Measurements from ENCODE around the gene USP20.
A peak's percentile ranks its signal among the peaks of the same experiment; 100 is the strongest.

Gene USP20

GRCh38 chr9:129900263-129901027 lies 65.2 kb downstream of the USP20 start:
- DNase-seq = no peak
- in situ Hi-C loops (cut with MboI; ENCODE audit: low pct_unique_long_range_greater_than_20kb, low sequenced_read_pairs) = no loop called here

GRCh38 chr9:129901993-129902739 lies 66.9 kb downstream of the USP20 start:
- DNase-seq = no peak
- in situ Hi-C loops (cut with MboI; ENCODE audit: low pct_unique_long_range_greater_than_20kb, low sequenced_read_pairs) = no loop called here

GRCh38 chr9:129902740-129903134 lies 67.5 kb downstream of the USP20 start:
- in situ Hi-C loops (cut with MboI; ENCODE audit: low pct_unique_long_range_greater_than_20kb, low sequenced_read_pairs) = no loop called here
- no peak for DNase-seq

- in situ Hi-C loops (cut with MboI; ENCODE audit: low pct_unique_long_range_greater_than_20kb, low sequenced_read_pairs) = no loop called here
- DNase-seq = no peak
These were observed 69.5 kb downstream of the USP20 start for GRCh38 chr9:129904734-129905133.

- in situ Hi-C loops (cut with MboI; ENCODE audit: low pct_unique_long_range_greater_than_20kb, low sequenced_read_pairs) = no loop called here
- no peak for DNase-seq
These were observed 71.0 kb downstream of the USP20 start for GRCh38 chr9:129906298-129906697.

- no peak for DNase-seq
- in situ Hi-C loops (cut with MboI; ENCODE audit: low pct_unique_long_range_greater_than_20kb, low sequenced_read_pairs) = no loop called here
These were observed 71.9 kb downstream of the USP20 start for GRCh38 chr9:129907201-129907600.

GRCh38 chr9:129908906-129909305 lies 73.6 kb downstream of the USP20 start:
- in situ Hi-C loops (cut with MboI; ENCODE audit: low pct_unique_long_range_greater_than_20kb, low sequenced_read_pairs) = no loop called here
- no peak for DNase-seq

- no peak for DNase-seq
- in situ Hi-C loops (cut with MboI; ENCODE audit: low pct_unique_long_range_greater_than_20kb, low sequenced_read_pairs) = no loop called here
These were observed 74.6 kb downstream of the USP20 start for GRCh38 chr9:129909851-129910250.

- DNase-seq = no peak
- in situ Hi-C loops (cut with MboI; ENCODE audit: low pct_unique_long_range_greater_than_20kb, low sequenced_read_pairs) = no loop called here
These were observed 75.6 kb downstream of the USP20 start for GRCh38 chr9:129910628-129911567.

GRCh38 chr9:129914051-129914450 lies 78.8 kb downstream of the USP20 start:
- DNase-seq = no peak
- in situ Hi-C loops (cut with MboI; ENCODE audit: low pct_unique_long_range_greater_than_20kb, low sequenced_read_pairs) = no loop called here

GRCh38 chr9:129916707-129917106 lies 81.4 kb downstream of the USP20 start:
- in situ Hi-C loops (cut with MboI; ENCODE audit: low pct_unique_long_range_greater_than_20kb, low sequenced_read_pairs) = no loop called here
- DNase-seq = no peak

- in situ Hi-C loops (cut with MboI; ENCODE audit: low pct_unique_long_range_greater_than_20kb, low sequenced_read_pairs) = no loop called here
- DNase-seq = no peak
These were observed 83.2 kb downstream of the USP20 start for GRCh38 chr9:129918296-129918950.

- DNase-seq = no peak
- in situ Hi-C loops (cut with MboI; ENCODE audit: low pct_unique_long_range_greater_than_20kb, low sequenced_read_pairs) = no loop called here
These were observed 84.0 kb downstream of the USP20 start for GRCh38 chr9:129919277-129919676.

- in situ Hi-C loops (cut with MboI; ENCODE audit: low pct_unique_long_range_greater_than_20kb, low sequenced_read_pairs) = no loop called here
These were observed 84.6 kb downstream of the USP20 start for GRCh38 chr9:129919841-129920240.

GRCh38 chr9:129921905-129922304 lies 86.6 kb downstream of the USP20 start:
- no peak for DNase-seq
- in situ Hi-C loops (cut with MboI; ENCODE audit: low pct_unique_long_range_greater_than_20kb, low sequenced_read_pairs) = no loop called here

More at GRCh38 chr9:129919841-129920240, 84.6 kb downstream of the USP20 start:
- DNase-seq = peak; percentile 31

GRCh38 chr9:129923589-129923988 lies 88.3 kb downstream of the USP20 start:
- in situ Hi-C loops (cut with MboI; ENCODE audit: low pct_unique_long_range_greater_than_20kb, low sequenced_read_pairs) = no loop called here
- peak; percentile 36 for DNase-seq

GRCh38 chr9:129929496-129930125 lies 94.4 kb downstream of the USP20 start:
- in situ Hi-C loops (cut with MboI; ENCODE audit: low pct_unique_long_range_greater_than_20kb, low sequenced_read_pairs) = no loop called here

GRCh38 chr9:129930743-129931142 lies 95.5 kb downstream of the USP20 start:
- in situ Hi-C loops (cut with MboI; ENCODE audit: low pct_unique_long_range_greater_than_20kb, low sequenced_read_pairs) = no loop called here
- no peak for DNase-seq

More at GRCh38 chr9:129929496-129930125, 94.4 kb downstream of the USP20 start:
- no peak for DNase-seq

All from KBM-7 (cell line).